Limb (tissue), 2 donors: ENCODE measurements around the gene ANKS1B.
"Not testable (repeated sequence)": the region's sequence is repeated elsewhere in the genome, so short reads cannot be mapped to it uniquely, and the experiment has no call there.

Experiments used
- DNase-seq, 2 donors: peaks; one replicate each; pipeline ENCODE4 v3.0.0-alpha.2; 2016; ENCODE audit errors: extremely low spot score in 2 of 2

Gene ANKS1B

DNA sequence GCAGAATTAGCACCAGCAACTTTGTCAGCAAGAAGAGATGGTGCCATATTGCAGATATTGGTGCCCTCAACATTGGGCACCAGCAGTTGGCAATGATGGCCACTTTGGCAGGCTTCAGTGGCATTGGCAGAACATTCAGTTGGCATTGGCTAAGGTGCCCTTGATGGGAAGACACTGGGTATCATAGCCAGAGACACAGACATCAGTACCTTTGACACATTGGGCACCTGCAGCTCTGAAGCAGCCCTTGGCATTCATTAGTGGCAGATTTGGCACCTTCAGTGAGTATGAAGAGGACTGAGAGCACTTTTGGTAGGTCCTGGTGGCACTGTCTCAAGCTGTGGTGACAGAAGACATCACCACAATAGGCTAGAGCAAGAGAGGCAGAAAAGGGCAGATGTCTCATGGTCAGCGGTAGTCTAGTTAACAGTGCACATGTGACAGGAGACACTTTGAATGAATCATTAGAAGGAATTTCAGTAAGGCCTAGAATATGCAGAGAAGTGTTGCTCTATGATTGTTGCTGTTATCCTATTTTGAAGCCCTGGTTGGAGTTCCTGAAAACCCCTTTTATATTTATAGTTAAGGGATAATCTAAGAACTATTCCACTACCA lies 917.5 kb downstream of the ANKS1B start:
- no peak for DNase-seq

DNA sequence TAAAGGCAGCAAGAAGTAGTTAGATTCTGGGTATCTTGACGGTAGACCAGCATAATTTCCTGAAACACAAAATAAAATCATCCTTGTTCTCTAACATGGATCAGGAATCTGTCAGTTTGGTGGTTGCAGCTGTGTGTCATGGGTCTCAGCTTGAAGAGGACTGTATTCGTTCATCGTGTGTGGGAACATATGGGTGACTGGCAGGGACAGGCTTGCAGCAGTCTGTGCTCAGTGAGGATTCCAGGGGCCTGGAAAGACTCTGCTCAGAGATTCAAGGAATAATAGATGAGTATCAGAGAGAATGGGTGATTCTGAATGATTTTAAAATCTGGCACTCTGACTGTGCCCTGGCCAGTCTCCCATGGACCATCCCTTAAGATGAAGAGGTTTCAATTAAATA lies 918.0 kb downstream of the ANKS1B start:
- no peak for DNase-seq

DNA sequence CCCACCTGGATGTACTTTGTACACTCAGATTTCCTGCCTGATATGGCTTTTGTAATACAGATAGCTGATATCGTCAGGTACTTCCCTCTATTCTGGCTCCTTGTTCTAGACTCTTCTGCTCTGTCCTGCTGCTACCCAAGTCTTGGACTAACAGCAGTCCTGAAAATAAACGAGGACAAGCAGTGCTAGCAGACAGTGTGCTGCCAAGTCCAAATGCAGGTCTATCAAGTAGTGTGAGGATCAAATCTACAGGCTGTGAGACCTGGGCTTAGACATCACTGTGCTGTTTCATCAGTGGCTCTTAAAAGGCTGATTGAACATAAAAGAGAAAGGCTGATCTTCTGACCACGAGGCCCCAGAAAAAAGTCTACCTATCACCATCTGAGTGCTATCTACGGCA lies 921.6 kb downstream of the ANKS1B start:
- DNase-seq, result no peak

DNA sequence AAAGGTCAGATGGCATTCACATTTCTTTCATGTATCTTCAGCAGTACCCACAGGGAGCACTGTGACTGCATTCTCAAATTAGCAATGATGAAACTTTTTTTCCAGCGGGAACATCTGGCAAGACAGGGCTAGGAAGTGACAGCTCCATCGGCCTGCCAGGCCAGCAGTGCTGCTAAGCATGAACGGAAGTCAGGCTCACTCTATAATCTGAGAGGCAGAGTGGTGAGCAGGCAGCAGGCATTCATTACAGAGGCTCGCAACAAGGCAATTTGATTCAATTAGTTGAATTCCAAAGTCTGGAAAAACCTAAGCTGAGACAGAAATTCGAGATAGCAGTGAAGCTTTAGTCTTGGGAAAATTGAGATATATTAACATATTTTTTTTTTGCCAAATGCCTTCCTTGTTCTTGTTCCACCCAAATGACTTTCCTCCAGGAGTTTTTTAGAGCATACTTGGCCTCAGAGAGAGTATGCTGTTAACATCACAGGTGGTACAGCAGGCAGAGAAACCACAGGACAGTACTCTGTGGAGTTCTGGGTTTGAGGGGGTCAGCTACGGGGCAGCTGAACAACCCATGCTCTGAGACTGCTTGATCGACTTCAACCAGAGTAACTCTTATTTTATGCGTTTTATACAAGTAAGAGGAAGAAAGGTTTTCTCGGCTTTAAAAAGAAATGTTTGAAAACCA lies 924.8 kb downstream of the ANKS1B start:
- peak; percentile 41 to 83 for DNase-seq

DNA sequence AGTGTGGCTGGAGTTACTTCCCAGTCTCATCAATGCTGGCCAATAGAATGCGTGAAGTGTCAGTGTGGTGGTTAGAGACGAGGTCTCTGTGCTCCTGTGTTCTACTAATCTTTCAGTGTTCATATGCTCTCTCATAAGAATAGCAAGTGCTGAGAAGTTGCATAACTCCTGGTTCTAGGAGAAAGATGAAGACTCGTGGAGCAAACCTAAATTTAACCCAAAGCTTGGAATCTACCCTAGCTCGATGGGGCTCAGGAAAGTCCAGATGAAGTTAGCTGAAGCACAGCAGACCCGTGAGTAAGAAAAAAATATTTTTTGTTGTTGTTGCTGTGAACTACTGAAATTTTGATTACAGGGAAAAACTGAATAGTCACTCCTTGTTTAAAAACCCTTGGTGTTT lies 927.1 kb downstream of the ANKS1B start:
- DNase-seq, result no peak

DNA sequence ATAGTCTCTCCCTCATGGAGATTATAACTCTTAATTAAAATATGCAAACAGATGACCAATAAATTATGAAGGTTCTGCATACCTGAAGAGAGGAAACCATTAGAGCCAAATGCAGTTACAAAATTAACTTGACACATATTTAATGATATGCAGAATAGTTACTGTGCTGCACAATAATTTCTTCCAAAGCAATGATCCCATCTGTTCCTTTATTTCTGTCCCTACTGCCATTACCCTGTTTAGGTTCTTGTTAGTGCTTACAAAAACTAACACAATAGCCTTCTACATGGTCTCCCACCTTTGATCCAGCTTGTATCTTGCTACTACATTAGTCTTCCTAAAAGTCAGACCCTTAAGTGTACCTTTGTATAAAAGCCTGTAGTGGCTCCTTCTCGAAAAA lies 928.5 kb downstream of the ANKS1B start:
- no peak for DNase-seq

DNA sequence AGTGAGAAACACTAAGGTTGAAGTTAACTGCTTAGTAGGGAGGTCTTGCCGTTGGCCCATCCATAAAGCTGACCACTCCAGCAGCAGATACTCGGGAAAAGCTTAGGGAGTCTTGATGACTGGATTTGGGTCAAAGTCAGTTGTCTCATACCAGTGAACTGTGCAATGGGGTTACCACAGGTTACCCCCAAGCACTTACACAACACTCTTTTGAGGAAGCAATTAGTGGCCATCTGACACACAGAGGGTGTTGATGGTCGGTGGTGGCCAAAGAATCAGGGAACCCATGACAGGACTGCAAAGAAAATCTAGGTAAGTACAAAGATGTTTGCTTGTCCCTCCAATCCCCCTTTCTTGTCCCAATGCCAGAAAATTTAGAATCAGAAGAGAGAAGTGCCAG lies 929.4 kb downstream of the ANKS1B start:
- no peak for DNase-seq

DNA sequence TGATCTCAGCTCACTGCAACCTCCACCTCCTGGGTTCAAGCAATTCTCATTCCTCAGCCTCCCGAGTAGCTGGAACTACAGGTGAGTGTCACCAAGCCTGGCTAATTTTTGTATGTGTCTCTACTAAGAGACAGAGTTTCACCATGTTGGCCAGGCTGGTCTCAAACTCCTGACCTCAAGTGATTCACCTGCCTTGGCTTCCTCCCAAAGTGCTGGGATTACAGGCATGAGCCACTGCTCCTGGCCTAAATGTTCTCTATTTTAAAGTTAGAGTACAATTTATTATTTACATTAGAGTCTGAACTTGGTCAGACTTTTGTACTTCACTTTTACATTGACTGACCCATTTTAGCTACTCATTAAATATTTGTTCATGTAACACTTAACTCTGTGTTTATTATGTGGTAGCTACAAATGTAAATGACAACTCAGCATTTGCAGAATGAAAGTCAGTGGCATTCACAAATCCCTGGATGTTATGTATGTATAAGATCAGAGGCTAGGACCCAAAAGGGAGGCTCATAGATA lies 930.1 kb downstream of the ANKS1B start:
- DNase-seq, result no peak

DNA sequence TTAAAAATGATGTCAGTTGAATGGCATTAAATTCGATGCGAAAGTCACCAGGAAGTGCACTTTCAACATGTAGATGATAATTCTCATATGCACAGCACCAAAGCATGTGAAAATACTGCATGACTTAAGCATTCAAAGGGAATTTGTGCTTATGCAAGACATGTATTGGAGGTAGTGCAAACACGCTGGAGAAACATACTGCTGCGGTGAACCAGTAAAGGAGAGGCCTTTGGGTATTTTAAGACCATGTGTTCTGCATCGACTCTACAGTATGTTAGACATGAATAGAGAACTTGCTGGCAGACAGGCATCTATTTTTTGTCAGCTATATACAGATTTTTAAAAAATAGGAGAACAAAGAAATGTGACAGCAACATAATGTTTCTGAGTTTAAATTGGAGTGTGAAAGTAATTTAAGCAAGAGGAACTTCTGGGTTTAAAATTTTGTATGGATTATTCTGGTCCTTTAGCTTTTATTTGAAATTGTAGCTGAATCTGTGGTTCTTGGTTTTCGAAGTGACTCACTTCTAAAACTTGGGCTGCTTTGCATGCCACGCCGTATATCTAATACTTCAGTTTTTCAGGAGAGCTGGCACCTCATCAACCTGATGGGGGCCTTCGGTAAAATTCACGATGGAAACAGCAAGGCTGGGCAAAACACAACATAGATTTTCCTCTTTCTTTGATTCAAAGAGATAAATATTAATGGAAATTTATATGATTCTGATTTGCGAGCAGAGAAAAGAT lies 930.9 kb downstream of the ANKS1B start:
- DNase-seq, result no peak

DNA sequence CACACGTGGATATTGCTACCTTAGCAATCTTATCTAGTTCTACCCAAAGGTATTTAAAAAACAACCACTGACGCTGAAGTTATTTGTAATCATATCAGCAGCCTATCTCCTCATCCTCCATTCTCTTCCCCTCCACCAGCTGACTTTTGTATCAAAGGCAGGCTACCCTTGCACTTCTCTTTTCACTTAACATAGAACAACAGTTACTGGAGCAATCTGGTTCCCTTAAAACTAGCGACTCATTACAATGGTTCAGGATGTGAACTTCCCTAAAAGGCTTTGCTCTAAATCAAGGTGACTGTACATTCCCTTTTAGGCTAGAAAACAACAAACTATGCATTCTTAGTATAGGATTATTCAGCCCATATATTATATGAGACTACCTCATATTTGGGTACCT lies 935.0 kb downstream of the ANKS1B start:
- no peak for DNase-seq

DNA sequence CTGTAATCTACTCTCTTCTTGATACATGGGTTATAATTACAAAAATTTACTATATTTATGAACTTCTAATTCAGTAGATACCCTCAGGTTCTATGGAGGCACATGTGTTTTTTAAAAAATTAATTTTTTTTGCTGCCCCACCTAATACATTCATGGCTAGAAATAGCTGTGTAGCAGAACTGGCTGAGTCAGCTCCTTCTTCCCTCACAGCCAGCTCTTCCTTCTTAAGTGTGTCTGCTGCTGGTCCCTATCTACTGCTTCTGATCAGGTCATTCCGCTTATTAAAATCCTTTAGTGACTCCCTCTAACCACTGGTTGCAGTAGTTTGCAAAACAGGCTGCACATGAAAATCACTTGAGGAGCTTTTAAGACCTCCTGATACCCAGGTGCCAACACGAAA lies 939.6 kb downstream of the ANKS1B start:
- no peak for DNase-seq

DNA sequence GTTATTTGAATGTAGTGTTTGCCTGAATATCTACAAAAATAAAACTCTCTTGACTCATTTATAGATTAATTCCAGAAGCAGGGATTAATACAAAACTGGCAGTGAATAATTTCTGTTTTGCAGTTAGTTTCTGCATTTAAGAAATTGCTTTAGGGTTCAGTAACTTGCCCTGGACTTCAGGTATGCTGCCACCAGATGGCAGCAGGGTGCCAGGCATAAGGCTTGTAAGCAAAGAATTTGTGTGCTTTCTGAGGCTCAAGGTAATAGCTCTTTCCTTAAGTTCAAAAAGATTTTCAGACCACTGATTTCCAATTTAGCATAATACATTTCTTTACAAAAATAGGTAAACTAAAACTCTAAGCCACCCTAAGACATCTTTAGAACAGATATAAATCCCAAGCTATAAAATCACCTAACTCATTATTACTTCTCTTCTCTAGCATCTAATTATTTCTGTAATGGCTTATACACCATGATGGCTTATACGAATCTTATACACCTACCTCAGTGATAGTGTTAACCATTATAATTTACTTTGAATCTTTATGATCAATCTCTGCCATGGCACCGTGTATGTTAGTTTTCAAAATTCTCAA lies 941.3 kb downstream of the ANKS1B start:
- DNase-seq, result peak; percentile 61 to 80

DNA sequence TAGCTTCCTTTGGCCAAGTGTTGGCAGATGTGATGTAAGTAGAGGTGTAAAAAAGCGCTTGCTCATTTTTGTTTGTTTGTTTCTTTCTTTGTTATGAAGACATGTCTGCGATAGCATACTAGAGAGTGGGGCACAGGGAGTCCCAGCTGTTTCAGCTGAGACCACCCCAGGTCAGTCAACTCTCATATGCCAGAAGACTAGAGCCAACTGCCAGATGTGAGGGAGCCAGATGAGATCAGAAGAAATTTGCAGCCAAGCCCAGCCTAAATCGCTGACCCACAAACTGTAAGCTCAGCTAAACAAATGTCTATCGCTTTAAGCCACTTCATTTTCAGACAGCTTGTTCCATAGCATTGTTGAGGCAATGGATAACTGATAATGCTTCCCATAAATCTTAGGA lies 942.5 kb downstream of the ANKS1B start:
- no peak for DNase-seq

DNA sequence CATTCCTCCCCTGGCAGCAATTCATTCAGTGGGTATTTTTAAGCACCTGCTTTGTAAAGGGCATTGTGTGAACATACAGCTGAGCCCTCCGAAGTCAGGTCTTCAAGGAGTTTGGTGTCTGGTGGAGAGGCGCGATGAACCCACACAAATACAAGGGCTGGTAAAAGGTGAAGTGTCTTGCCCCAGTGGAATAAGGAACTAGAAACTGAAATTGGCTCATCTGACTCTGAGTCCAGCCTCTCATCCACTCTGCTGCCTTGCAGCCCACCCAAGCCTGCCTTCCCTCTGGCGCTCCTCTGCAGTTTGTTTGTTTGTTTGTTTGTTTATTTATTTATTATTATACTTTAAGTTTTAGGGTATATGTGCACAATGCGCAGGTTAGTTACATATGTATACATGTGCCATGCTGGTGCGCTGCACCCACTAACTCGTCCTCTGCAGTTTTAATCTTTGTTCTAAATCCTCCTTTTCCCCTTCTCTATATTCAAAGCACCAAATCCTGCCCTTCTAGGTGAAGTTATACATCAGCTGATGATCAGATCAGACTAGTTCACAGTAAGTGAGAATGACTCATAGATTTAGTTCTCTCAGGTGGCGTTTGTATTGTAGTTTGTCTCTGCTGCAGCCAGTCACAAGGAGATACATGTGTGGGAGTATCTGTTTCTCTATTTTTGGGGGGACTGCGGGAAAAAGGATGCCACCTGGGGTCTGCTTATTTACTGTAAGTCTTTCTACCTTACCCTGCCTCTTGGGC lies 945.2 kb downstream of the ANKS1B start:
- no peak for DNase-seq

DNA sequence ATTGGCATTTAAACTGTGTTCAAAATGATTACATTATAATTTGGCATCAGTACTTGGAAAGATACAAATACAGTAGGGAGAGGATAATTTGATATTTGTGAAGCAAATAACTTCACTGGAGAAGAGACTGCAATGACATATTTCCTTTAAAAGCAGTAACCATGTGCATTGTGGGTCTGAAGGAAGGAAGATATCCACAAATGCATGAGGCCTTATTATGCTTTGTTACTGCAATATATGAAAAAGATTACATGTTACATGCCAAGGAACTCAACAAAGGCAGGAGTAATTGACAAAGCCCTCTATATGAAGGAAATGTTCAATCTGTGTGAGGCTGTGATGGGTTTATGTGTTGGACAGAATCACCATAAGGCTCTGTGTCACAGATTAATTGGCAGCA lies 948.2 kb downstream of the ANKS1B start:
- DNase-seq, result no peak

DNA sequence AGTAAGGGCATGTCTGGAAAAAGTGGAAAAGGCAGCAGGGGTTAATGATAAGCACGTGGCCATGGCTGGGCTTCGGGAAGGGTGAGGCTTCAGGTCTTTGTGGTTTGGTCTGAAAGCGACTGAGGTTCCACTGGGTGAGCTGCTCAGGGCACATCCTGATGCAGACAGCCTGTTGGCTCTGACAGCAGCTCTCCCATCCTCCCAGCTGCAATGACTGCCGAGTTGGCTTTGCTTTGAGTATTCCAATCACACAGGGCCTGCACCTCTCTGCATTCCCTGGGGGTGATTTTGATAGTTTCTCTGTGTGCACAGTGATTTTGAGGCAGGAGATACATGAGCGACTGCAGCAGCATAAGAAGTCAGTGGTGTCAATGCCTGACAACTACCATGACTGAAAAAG lies 948.9 kb downstream of the ANKS1B start:
- no peak for DNase-seq

DNA sequence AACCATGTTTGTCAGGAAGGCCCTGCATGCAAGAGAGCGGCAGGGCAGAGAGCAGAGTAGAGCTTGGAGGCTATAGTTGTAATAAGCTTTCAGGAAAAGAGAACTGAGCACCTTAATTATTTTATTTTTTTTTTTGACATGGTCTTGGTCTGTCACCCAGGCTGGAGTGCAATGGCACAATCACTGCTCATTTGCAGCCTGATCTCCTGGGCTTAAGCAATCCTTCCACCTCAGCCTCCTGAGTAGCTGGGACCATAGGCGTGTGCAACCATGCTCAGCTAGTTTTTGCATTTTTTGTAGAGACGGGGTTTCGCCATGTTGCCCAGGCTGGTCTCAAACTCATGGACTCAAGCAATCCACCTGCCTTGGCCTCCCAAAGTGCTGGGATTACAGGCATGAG lies 950.5 kb downstream of the ANKS1B start:
- DNase-seq, result not testable (repeated sequence)

DNA sequence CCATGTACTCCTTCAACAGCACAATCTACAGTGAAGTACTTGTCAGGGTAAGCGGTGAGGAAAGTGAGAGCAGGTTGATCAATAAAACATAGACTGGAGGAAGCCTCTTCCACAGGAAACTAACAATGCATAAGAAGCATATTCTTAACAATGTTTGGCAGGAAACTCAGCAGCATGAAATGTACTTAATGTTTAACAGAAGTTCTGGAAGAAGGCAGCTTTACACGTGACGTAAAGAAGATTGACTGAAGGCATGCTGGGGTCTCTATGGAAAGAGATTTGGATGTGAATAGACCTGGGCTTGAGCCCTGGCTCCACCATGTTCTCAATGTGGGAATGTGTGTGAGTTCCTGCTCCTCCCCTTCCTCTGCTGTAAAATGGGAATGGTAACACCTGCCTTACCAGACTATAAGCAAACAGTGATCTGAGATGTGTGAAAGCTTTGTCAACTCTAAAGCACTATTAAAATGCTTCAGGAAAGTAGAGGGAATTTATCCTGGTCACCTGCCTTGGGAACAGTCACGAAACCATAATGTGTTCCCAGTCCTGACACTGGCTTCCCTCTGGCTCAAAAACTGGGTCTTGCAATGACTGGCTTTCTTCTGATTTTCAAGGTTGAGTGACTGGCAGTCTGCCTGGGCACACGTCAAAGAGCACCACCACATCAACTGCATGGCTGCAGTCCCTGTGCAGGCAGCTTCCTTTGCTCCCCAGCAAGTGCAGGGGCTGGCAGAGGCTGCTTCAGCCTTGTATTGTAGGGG lies 955.0 kb downstream of the ANKS1B start:
- DNase-seq, result peak in 1 of 2 donors; percentile 40

DNA sequence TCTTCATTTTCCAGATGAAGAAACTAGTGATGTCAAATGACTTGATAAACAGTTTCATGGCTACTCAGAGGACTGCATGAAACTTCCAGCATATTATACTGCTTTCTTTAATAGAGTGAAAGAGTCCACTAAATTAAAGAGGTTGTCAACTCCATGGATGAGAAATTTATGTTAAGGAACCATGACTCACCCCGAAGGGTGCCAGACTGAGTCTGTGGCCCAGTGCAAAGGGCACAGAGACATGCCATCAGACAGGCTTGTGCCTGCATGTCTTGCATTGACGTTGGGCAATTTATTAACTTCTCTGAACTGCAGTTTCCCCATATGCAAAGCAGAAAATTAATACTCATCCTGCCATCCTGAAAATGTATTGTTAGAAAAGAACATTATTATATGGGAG lies 957.3 kb downstream of the ANKS1B start:
- no peak for DNase-seq

DNA sequence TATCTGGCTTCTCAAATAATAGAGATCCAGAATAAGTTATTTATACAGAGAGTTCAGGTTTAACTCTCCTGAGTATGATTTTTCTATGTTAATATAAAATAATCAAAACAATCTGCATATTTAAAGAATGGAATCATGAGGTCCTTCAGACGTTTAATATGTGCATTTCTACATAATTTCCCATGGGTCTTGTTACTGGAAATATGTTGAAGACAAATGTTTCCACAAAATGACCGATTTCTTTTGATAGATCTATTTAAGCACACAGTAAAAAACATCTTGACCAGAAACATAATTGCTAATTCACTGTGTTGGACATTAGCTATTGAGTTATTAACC lies 957.7 kb downstream of the ANKS1B start:
- no peak for DNase-seq
